Measurements from ENCODE around the gene HIVEP3.

DNA sequence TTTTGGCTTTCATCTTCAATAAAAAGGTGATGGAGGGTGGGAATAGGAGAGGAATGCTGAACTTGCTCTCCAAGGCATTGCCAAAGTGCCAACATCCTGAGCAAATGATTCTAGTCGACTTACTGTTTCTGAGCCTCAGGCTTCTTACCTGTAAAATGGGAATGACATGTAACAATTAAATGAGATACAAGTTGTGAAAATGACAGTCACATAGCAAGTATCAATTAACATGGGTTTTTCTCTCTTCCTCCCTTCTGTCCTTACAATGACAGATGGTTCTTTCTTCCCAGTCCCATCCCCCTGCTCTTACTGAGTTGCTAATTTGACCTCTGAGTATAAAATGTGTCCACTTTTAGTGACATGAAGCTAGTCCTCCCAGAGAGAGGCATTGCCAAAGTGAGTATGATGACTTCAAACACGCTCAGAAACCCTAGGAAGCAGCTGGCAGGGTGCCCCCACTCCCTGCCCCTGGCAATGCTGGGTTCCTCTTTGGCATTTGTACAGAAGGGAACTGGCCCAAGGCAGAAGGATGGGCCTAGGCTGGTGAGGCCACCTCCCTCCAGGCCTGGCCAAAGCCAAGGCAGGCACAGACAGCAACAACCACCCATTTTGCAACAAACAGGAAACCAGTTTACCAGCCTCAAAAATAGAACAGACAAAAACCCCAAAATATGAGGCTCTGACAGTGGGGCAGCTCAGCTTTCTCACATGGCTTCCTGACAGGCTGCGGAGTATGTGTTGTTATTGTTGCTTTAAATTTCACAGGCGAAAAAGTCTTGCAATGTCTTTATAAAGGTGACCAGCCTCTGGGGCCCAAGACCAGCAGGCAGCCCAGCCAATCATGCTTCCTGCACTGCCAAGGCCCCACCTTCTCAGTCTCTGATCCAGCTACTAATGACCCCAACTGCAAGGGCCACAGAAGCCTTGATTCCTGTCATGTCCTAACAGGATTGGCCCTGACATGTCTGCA lies 115.9 kb downstream of the HIVEP3 start:
- TF ChIP-seq POLR2A (IDR thresholded peaks at IDR 0.05; ENCODE audit: low read depth, low read length), result no peak
- no peak for TF ChIP-seq TAF1 (IDR thresholded peaks at IDR 0.05; ENCODE audit: low read depth, low read length)

Measured in GM12891 (cell line).